ENCODE measurements around the gene PHYHIPL.

Gene PHYHIPL

DNA sequence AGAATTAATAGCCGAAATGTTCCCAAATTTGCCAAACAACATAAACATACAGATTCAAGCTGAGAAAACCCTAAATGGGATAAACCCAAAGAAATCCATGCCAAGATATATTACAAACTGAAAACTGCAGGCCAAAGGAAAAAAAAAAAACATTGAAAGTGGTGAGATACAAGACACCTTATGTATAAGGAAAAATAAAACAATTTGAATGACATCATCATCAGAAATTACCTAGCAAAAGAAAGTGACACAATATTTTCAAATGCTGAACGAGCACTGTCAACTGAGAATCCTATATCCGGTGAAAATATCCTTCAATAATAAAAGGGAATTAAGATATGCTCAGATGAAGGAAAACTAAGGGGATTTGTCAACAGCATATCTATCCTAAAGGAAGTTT, 66.5 kb downstream of the PHYHIPL start:
- Histone ChIP-seq H3K4me3 (ENCODE audit: low read depth, low read length) (no peak overlapping the region), H3K27me3 (replicated peaks) (no peaks in the 10 kb centered on the region), H3K36me3 (replicated peaks) (no peaks in the 10 kb centered on the region), H3K27ac (no peak overlapping the region)
- no peak for DNase-seq
- in situ Hi-C loops (cut with HindIII; ENCODE audit: low pct_ligation_motif_present, low sequenced_read_pairs) = loop anchor here (25.0 kb wide), 1 partner anchor 344 kb away; no protein-coding TSS in a partner anchor
- TF ChIP-seq, protein P1, sequence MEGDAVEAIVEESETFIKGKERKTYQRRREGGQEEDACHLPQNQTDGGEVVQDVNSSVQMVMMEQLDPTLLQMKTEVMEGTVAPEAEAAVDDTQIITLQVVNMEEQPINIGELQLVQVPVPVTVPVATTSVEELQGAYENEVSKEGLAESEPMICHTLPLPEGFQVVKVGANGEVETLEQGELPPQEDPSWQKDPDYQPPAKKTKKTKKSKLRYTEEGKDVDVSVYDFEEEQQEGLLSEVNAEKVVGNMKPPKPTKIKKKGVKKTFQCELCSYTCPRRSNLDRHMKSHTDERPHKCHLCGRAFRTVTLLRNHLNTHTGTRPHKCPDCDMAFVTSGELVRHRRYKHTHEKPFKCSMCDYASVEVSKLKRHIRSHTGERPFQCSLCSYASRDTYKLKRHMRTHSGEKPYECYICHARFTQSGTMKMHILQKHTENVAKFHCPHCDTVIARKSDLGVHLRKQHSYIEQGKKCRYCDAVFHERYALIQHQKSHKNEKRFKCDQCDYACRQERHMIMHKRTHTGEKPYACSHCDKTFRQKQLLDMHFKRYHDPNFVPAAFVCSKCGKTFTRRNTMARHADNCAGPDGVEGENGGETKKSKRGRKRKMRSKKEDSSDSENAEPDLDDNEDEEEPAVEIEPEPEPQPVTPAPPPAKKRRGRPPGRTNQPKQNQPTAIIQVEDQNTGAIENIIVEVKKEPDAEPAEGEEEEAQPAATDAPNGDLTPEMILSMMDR (IDR thresholded peaks at IDR 0.05; ENCODE audit: low read depth, low read length, missing control alignments) = no peak

DNA sequence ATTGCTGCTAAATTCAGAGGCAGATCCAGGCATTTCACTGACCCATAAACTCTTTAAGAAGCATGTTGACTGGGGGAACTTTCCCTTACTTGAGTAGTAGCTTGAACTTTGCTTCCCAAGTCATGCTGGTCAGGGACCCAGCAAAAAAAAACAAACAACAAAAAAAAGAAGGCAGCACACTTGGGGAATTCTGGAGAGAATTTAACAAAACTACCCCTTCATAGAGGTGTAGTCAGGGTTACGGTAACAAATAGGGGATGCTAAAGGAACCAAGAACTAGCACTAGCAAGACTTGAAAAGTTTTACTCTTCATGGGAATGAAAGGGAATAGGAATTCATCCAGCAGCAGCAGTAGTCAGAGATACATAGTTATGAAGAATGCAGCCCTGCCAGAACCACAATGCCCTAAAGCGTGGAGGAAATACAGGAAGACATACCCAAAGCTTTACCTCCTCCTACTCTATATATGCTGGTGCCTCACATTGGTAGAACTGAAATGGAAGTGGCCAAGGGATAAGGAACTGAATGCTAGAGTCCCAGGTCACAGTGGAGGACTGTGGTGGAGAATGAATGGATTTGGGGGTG, 67.3 kb downstream of the PHYHIPL start:
- no peak for DNase-seq
- Histone ChIP-seq H3K27ac (no peak overlapping the region), H3K36me3 (replicated peaks) (no peaks in the 10 kb centered on the region), H3K4me3 (ENCODE audit: low read depth, low read length) (no peak overlapping the region), H3K27me3 (replicated peaks) (no peaks in the 10 kb centered on the region)
- TF ChIP-seq, protein P1 (IDR thresholded peaks at IDR 0.05; ENCODE audit: low read depth, low read length, missing control alignments) = no peak
- in situ Hi-C loops (cut with HindIII; ENCODE audit: low pct_ligation_motif_present, low sequenced_read_pairs) = loop anchor here (25.0 kb wide), 1 partner anchor 344 kb away; no protein-coding TSS in a partner anchor

DNA sequence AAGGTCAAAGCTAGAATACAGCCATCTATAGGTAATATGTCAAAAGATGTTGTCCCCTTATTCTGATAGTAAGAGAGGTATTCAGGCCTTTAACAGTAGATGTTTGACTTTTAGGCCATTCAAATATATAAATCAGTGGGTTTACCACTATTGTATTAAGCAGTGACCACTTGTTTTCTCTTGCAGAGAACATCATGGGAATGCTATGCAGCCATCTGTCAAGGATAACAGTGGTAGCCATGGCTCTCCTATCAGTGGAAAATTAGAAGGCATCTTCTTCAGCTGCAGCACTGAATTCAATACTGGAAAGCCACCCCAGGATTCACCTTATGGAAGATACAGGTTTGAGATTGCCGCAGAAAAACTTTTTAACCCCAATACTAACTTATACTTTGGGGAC, 68.4 kb downstream of the PHYHIPL start:
- H3K27ac ChIP-seq = no peak overlapping the region
- no peak overlapping the region for H3K4me3 ChIP-seq (ENCODE audit: low read depth, low read length)
- no peaks in the 10 kb centered on the region for H3K27me3 ChIP-seq (replicated peaks)
- in situ Hi-C loops (cut with HindIII; ENCODE audit: low pct_ligation_motif_present, low sequenced_read_pairs) = loop anchor here (25.0 kb wide), 1 partner anchor 342 kb away; no protein-coding TSS in a partner anchor
- DNase-seq = no peak
- no peaks in the 10 kb centered on the region for H3K36me3 ChIP-seq (replicated peaks)
- TF ChIP-seq, protein P1 (IDR thresholded peaks at IDR 0.05; ENCODE audit: low read depth, low read length, missing control alignments) = no peak

DNA sequence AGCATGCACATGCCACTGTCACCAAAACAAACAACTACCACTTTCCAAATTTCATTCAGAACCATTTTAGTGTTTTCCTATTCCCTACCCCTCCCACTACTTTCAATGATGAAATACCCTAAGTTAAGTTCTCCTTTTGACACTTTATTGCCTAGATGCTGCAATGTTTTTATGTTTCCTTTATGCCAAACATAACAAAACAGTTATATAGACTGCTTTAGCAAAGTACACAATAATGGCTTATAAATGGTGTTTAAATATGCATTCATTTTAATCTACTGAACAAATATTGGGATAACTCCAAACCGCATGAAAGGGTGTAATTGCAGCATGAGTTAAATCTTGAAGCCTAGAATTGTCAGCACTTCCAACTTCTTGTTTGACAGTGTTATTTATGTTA, 69.2 kb downstream of the PHYHIPL start:
- no peak overlapping the region for H3K27ac ChIP-seq
- TF ChIP-seq, protein P1 (IDR thresholded peaks at IDR 0.05; ENCODE audit: low read depth, low read length, missing control alignments) = no peak
- in situ Hi-C loops (cut with HindIII; ENCODE audit: low pct_ligation_motif_present, low sequenced_read_pairs) = loop anchor here (25.0 kb wide), 1 partner anchor 342 kb away; no protein-coding TSS in a partner anchor

DNA sequence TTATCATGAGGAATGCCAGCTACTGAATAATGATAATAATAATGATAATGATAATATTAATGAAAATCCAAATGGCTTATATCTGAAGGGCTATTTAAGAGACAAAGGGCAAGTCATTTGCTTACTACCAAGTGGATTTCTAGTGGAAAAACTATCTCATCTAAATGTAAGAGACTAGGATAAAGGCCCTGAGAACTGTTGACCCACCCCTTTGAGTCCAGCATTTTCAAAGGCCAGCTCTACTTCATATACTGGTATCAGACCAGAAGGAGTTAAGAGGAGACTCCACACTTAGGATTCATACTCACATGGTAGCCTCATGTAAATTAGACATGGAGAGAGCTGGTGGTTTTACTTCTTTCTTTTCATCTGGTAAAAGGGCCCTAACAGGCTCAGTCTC, 76.0 kb downstream of the PHYHIPL start:
- H3K4me3 ChIP-seq (ENCODE audit: low read depth, low read length) = no peak overlapping the region
- DNase-seq = no peak

More for the DNA sequence above, 69.2 kb downstream of the PHYHIPL start:
- Histone ChIP-seq H3K27me3 (replicated peaks) (no peaks in the 10 kb centered on the region), H3K36me3 (replicated peaks) (no peaks in the 10 kb centered on the region), H3K4me3 (ENCODE audit: low read depth, low read length) (no peak overlapping the region)
- DNase-seq = no peak

More for the DNA sequence above, 76.0 kb downstream of the PHYHIPL start:
- TF ChIP-seq, protein P1 (IDR thresholded peaks at IDR 0.05; ENCODE audit: low read depth, low read length, missing control alignments) = no peak
- H3K36me3 ChIP-seq (replicated peaks) = no peaks in the 10 kb centered on the region
- no peak overlapping the region for H3K27ac ChIP-seq
- no peaks in the 10 kb centered on the region for H3K27me3 ChIP-seq (replicated peaks)
- in situ Hi-C loops (cut with HindIII; ENCODE audit: low pct_ligation_motif_present, low sequenced_read_pairs) = loop anchor here (25.0 kb wide), 1 partner anchor 110 kb away; the partner anchor contains the start of gene FAM13C

Measured in brain microvascular endothelial cell (primary cell).